Amniotic stem cell (primary cell): ENCODE measurements around the gene IFNA1.
A peak's percentile ranks its signal among the peaks of the same experiment; 100 is the strongest.
"Not testable (repeated sequence)": the region's sequence is repeated elsewhere in the genome, so short reads cannot be mapped to it uniquely, and the experiment has no call there.

ENCODE experiments used
- DNase-seq: peaks from one replicate; lab custom pipeline; 2025; lab: John Stamatoyannopoulos, UW

IFNA1 gene

GRCh38 chr9:21449312-21449711, 9.1 kb downstream of the IFNA1 start:
- not testable (repeated sequence) for DNase-seq

DNA sequence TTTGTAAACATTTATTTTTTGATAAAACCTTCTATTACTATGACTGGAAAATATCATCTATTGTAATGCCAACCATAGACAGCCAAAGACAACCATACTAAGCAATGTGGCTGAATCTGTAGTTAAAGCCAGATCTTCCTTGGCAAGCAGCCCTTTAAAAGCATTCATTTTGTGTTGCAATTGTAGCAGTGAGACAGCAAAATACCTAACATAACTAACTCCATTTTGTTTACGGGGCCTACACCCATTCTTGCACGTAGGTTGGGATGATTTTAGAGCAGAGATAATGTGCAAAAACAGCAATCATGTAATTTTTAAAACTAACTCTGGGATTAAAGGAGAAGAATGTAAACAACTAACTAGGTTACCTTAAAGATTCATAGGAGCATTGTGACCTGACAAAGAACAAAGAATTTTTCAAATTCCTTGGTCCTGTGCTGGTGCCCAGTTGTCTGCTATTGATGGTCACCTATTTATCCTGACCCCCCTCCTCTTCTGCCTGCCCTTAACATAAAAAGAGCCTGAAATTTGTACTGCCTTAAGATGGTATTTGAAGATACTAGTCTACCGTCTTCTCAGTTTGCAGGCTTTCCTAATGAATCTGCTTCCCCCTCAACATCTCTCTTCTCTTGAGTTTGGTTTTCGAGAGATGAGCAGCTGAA, 10.6 kb downstream of the IFNA1 start:
- DNase-seq, result no peak

- DNase-seq, result no peak
These were observed 12.4 kb downstream of the IFNA1 start for GRCh38 chr9:21452681-21453080.

- no peak for DNase-seq
These were observed 13.9 kb downstream of the IFNA1 start for GRCh38 chr9:21454149-21454548.

GRCh38 chr9:21455320-21455719, 15.1 kb downstream of the IFNA1 start:
- DNase-seq, result no peak

- no peak for DNase-seq
These were observed 21.1 kb downstream of the IFNA1 start for GRCh38 chr9:21461377-21461776.

GRCh38 chr9:21465138-21465537, 24.9 kb downstream of the IFNA1 start:
- DNase-seq, result no peak

DNA sequence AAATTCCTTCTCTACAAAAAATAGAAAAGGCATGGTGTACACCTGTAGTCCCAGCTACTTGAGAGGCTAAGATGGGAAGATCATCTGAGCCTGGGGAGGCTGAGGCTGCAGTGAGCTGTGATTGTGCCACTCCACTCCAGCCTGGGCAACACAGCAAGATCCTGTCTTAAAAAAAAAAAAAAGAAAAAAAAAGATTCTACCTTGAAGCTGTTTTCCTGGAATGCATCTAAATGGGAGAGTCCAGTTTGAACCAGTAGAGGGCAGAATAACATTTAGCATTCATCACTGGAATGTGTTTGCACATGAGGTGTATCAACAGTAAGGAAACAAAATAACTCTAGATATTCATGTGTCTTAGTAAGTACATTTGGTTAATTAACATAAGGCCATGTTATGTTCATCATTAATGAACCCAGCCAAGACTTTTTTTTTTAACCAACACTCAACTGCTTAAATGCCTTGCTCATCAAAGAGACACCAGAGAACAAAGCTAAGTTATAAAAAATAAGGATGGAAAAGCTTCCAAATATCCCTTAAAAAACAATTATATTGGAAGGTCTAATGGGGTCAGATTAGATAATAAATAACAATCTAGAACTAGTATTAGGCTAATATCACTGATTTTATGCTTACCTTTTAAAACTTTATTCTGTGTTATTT, 25.8 kb downstream of the IFNA1 start:
- peak; percentile 43 for DNase-seq

DNA sequence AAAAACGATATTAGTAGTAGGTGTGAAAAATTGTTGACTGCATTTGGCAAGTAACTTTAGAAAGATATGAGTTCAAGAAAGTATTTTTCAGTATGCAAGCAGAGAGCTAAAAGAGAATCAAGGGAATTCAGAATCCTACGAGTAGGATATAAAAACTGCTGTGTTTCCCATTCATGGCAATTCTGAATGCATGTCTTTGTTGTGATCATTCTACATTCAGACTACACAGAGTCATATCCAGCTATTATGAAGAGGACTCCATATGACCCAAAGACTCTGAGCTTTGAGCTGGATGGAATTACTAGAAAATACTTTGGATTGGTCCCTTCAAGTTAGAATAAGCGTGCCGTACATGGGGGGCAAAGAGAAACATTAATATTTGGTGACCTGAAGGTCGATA, 29.9 kb downstream of the IFNA1 start:
- no peak for DNase-seq

DNA sequence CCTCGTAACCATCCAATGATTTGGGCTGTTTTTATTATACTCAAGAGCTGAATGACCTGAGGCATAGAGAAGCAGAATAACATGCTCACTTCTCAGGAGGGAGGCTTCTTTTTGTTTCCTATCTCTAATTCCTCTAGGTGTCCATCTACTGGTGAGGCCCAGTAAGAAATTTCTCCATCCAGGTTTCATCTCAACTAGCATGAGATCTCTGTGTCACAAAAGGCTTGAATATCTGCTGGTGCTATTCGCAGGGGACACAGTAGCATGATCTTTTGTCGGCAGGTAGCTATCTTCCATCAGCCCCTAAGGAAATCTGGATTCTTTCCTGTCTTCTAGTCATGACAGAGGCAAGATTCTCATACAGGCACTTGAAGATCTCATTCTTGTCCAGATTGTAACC, 33.0 kb downstream of the IFNA1 start:
- no peak for DNase-seq

GRCh38 chr9:21477466-21477865, 37.2 kb downstream of the IFNA1 start:
- no peak for DNase-seq

DNA sequence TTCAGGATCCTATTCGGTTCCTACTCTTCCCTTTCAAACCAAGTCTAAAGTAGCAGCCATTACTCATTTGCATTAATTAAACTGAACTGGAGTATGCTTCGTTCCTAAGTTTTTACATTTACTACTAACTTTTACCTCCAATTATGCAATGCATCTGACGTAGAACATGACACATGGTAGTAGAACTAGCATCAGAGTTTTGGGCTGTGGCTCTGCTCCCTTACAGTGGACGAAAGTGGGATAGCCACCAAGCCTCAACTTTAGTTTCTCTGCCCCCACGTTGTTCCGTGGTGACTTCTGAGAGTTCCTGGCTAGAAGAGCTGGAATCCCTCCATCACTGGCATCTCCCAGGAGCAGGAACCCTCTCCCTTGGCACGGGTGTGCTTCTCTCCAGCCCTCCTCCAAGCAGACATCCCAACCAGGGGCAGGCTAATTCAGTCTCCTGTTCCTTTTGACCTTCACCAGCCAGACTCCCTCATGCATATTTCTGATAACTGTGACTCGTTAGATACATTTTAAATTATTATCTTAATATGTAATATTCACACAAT, 39.0 kb downstream of the IFNA1 start:
- DNase-seq, result no peak

- DNase-seq, result no peak
These were observed 41.3 kb downstream of the IFNA1 start for GRCh38 chr9:21481470-21482056.

- no peak for DNase-seq
These were observed 42.0 kb downstream of the IFNA1 start, which contains the start of gene IFNE for GRCh38 chr9:21482213-21482612. Gene IFNE, minus strand, starts transcription at chr9:21482313. Its CDS starts 619 bp downstream, at chr9:21481694.
